ENCODE data around the gene MTHFD1L. TPM values are rescaled to one million over a fixed set of nuclear protein-coding genes. Genes with fewer than 3 reads are reported as not detected.

The MTHFD1L gene
- total RNA-seq, 2 donors from 2014 or later, result 3.1 to 18.7 TPM

DNA sequence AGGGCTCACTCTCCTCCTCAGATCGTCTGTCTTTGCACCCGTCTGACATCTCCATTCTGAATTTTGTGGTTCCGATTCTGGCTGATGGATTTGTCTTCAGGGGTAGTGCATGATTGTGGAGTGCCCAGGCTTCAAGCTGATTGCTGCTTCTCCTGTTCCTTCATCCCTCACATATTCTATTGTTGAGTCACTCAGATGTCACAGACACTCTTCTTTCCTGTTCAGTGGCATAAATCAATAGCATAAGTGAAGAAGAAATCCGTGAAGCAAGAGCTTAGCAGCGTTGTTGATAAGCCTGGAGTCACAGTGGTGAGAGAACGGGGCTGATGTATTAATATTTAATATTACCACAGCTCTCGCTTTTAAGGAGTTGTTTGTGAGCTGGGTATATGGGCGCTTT, 152.5 kb downstream of the MTHFD1L start:
- Histone ChIP-seq H3K4me3 (no peak overlapping the region), H3K36me3 (no peaks in the 10 kb centered on the region), H3K27me3 (replicated peaks; ENCODE audit: insufficient read depth) (no peaks in the 10 kb centered on the region), H3K27ac (no peak overlapping the region), H3K9me3 (no peaks in the 10 kb centered on the region), H3K4me1 (replicated peaks) (no peaks in the 10 kb centered on the region)
- DNase-seq (ENCODE audit: low spot score), result no peak
- intact Hi-C loops (cut with DNase I), result no loop called here
- TF ChIP-seq POLR2A (IDR thresholded peaks at IDR 0.05), result no peak
- TF ChIP-seq, protein P1, sequence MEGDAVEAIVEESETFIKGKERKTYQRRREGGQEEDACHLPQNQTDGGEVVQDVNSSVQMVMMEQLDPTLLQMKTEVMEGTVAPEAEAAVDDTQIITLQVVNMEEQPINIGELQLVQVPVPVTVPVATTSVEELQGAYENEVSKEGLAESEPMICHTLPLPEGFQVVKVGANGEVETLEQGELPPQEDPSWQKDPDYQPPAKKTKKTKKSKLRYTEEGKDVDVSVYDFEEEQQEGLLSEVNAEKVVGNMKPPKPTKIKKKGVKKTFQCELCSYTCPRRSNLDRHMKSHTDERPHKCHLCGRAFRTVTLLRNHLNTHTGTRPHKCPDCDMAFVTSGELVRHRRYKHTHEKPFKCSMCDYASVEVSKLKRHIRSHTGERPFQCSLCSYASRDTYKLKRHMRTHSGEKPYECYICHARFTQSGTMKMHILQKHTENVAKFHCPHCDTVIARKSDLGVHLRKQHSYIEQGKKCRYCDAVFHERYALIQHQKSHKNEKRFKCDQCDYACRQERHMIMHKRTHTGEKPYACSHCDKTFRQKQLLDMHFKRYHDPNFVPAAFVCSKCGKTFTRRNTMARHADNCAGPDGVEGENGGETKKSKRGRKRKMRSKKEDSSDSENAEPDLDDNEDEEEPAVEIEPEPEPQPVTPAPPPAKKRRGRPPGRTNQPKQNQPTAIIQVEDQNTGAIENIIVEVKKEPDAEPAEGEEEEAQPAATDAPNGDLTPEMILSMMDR (IDR thresholded peaks at IDR 0.05), result no peak
- TF ChIP-seq POLR2AphosphoS5 (IDR thresholded peaks at IDR 0.05), result no peak
- WGBS, result 89% methylated on average over 8 of the region's 8 CpGs

DNA sequence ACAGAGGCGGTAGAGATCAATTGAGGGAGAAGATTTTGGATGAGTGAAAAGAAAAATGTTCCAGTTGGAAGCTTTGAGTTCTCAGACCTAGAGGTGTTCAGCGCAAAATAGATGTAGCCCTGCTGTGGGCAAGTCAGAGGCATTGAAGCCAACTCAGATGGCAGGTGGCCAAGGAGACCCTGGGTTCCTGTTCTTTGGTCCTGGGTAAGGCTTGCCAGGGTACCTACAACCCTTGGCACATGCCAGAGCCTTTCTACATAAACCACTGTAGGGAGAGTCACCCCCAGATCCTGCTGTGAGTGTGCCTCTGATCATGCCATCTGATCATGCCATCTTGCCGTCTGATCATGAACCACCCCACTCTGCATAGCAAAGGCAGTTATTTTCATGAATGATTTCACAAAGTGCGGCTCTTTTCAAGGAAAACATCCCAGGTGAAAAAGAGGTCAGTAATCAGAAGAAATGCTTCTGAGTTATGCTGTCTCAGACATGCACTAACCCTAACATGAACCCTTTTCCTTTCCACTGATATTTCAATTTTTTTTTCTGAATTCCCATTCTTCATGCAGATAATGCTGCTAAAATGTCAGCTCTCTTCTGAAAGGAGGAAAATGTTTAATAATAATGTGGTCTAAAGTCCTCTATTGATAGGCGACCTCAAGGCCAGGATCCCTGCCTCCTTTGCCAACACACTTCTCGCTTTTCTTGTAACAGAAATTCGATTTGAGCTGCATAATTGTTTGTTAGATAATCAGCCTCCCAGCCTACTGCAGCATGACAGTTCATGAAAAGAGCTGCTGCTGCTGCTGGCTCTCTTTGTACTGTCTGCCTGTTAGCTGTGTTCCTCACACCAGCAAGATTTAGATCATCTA, 153.6 kb downstream of the MTHFD1L start:
- H3K4me3 ChIP-seq, result no peak overlapping the region
- intact Hi-C loops (cut with DNase I), result no loop called here
- no peaks in the 10 kb centered on the region for H3K9me3 ChIP-seq
- H3K36me3 ChIP-seq, result no peaks in the 10 kb centered on the region
- WGBS, result 56% methylated on average over 7 of the region's 7 CpGs
- H3K27me3 ChIP-seq (replicated peaks; ENCODE audit: insufficient read depth), result no peaks in the 10 kb centered on the region
- H3K4me1 ChIP-seq (replicated peaks), result no peaks in the 10 kb centered on the region
- TF ChIP-seq POLR2A (IDR thresholded peaks at IDR 0.05), result no peak
- TF ChIP-seq, protein P1 (IDR thresholded peaks at IDR 0.05), result no peak
- TF ChIP-seq POLR2AphosphoS5 (IDR thresholded peaks at IDR 0.05), result no peak
- no peak for DNase-seq (ENCODE audit: low spot score)
- H3K27ac ChIP-seq, result no peak overlapping the region

DNA sequence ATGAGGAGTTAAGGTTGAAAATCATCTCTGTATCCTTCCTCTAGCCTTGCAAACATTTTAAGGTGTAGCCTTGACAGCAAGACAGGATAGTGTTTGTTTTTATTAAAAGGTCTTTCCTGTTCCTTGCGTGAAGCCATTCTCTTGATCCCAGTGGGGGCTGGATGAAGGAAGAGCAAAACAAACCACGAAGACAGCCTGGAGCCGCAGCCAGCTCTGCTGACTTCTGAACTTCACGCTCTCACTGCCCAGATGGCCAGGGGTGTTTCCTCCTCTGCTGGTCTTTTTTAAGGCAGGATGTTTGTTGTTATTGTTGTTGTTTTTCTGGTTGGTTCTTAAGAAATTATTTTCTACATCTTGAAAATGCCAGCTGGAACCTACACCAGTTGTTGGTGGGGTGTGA, 156.4 kb downstream of the MTHFD1L start:
- DNase-seq (ENCODE audit: low spot score), result no peak
- Histone ChIP-seq H3K27ac (peak overlapping the region in 1 of 2 donors; percentile 0), H3K4me3 (no peak overlapping the region), H3K36me3 (no peaks in the 10 kb centered on the region), H3K27me3 (replicated peaks; ENCODE audit: insufficient read depth) (no peaks in the 10 kb centered on the region), H3K9me3 (no peaks in the 10 kb centered on the region), H3K4me1 (replicated peaks) (no peaks in the 10 kb centered on the region)
- WGBS, result 43% methylated on average over 4 of the region's 4 CpGs
- TF ChIP-seq, protein P1 (IDR thresholded peaks at IDR 0.05), result no peak
- TF ChIP-seq POLR2AphosphoS5 (IDR thresholded peaks at IDR 0.05) (peak; percentile 36), POLR2A (IDR thresholded peaks at IDR 0.05) (no peak)
- intact Hi-C loops (cut with DNase I), result no loop called here

DNA sequence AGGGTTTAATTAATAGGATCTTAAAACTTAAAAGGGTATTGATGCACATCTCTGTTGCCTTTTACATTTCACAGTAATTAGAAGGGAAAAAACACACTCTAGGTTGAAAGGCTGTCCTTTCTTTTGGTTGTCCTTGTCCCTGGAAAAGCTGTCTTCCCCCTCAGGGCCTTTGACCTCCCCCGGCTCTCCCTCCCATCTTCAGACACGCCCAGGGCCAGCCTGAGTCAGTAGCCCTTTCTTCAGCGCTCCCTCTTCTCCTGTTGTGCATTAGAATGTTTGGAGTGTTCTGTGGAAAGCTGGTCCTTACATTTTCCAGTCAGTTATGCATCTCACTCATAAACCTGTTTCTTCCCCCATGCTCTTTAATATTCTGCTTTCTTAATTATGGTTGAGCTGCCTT, 157.0 kb downstream of the MTHFD1L start:
- Histone ChIP-seq H3K4me1 (replicated peaks) (no peaks in the 10 kb centered on the region), H3K36me3 (no peaks in the 10 kb centered on the region), H3K9me3 (no peaks in the 10 kb centered on the region), H3K4me3 (no peak overlapping the region), H3K27ac (peak overlapping the region in 1 of 2 donors; percentile 0), H3K27me3 (replicated peaks; ENCODE audit: insufficient read depth) (no peaks in the 10 kb centered on the region)
- no peak for TF ChIP-seq POLR2A (IDR thresholded peaks at IDR 0.05)
- TF ChIP-seq, protein P1 (IDR thresholded peaks at IDR 0.05), result no peak
- no peak for TF ChIP-seq POLR2AphosphoS5 (IDR thresholded peaks at IDR 0.05)
- no peak for DNase-seq (ENCODE audit: low spot score)
- 65% methylated on average over 3 of the region's 3 CpGs for WGBS
- intact Hi-C loops (cut with DNase I), result no loop called here

DNA sequence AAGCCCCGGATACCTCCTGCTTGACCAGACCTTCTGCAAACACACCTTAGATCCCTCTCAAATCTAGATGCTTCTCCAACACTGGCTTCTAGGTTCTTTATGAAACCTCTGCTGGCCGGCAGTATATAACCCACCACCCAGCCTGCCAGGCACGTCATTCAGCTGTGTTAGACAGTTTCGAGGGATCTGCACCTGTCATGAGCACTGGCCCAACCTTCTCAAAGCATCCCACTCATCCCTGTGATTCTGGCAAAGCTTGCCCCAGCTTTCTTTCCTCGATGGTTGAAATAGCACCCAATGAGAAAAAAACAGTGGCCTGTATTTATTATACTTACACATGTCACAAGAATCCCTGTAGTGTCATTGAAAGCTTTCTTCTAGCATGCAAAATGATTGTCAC, 157.8 kb downstream of the MTHFD1L start:
- no peak overlapping the region for H3K27ac ChIP-seq
- intact Hi-C loops (cut with DNase I), result no loop called here
- no peaks in the 10 kb centered on the region for H3K27me3 ChIP-seq (replicated peaks; ENCODE audit: insufficient read depth)
- no peak overlapping the region for H3K4me3 ChIP-seq
- H3K4me1 ChIP-seq (replicated peaks), result no peaks in the 10 kb centered on the region
- WGBS, result 97% methylated on average over 5 of the region's 5 CpGs
- DNase-seq (ENCODE audit: low spot score), result no peak
- no peaks in the 10 kb centered on the region for H3K36me3 ChIP-seq
- TF ChIP-seq, protein P1 (IDR thresholded peaks at IDR 0.05), result no peak
- no peak for TF ChIP-seq POLR2A (IDR thresholded peaks at IDR 0.05)
- no peak for TF ChIP-seq POLR2AphosphoS5 (IDR thresholded peaks at IDR 0.05)
- H3K9me3 ChIP-seq, result no peaks in the 10 kb centered on the region
